ENCODE results near the gene UBE2B. TPM values are rescaled to one million over a fixed set of nuclear protein-coding genes. Genes with fewer than 3 reads are reported as not detected.

The UBE2B gene
- total RNA-seq = 23.9 and 30.7 TPM in 2 replicates

DNA sequence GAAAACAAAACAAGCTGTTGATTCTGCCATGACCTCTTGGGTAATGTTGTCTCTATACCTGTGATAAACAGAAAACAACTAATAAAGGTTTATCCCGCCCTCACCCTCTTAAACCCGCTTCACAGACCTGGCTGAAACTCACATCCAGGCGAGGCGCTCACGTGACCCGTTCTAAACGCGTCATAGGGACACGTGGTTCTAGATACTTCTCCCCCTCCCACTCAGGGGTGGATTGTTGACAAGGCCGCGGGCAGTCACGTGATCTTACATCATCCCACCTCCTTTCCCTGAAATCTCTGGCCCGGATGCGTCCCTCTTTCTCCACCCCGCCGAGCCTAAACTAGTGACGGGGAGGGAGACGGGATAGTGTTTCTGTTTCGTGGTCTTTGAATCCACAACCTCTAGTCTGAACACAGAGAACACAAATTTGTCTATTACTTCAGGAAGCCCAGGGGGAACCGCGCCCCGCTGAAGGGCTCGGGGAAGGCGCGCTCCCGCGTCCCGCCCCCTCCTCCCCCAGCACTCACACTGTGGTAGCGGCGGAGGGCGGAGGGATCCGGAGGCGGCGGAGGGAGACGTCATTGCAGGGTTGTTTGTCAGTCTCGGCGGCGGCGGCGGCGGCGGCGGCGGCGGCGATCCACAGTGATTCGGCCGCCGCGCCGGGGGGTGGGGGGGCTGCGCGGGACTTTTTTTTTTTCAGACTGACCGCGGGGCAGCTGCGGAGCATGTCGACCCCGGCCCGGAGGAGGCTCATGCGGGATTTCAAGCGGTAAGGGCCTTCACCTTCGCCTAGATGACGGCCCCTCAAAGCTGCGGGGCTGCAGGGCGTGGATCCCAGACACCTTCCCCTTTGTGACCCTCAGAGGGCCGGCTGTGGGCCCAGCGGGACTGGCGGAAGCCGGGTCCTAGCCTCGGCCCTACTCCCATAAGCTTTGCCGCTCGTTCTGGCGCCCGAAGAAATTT, at the start of gene UBE2B:
UBE2B (plus strand) TSS at position 699 of the 963 bp plus-strand sequence; CDS start at position 726, 27 bp downstream.

DNA sequence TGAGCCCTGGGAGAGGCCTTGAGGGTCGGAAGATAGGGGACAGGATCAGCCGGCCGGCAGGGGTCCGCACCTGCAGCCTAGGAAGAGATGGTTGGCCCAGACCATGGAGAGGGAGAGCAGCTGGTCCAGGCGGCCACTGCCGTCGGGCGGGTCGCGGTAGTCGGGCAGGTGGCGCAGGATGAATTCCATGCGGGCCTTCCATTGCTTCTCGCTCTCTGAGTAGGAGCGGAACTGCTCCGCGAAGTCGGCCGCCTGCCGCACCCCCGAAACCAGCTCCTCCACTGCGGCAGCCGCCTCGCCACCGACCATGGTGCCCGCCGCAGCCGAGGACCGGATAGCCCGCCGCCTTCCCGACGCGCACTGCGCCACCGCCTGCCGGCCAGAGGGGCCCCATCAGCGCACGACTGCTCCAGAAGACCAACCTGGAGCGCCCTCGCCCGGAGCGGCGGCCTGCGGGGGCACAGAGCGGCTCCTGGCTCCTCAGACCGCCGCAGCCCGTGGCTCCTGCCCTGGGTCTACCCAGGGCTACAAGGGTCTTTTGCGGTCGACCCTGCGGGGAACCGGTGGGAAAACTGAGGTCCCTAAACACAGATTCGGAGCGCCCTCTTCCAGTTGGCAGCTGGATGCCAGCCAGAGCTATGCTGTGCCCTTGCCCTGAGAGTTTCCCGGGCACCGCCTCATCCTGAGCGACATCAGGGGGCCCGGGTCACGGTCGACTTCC, 40.3 kb downstream of the UBE2B start, which contains the start of gene CDKN2AIPNL:
CDKN2AIPNL (minus strand) TSS at position 336 of the 721 bp plus-strand sequence; CDS start at position 309, 27 bp downstream.

Other genes starting within 250 kb of the UBE2B start
- 115 and 151 TPM in 2 replicates for gene SKP1, start 194.6 kb upstream of the UBE2B start, total RNA-seq
- gene PPP2CA, start 145.5 kb upstream of the UBE2B start, total RNA-seq = 37.1 and 52.0 TPM in 2 replicates
- 1.2 and 1.8 TPM in 2 replicates for gene CDKL3, start 4.4 kb upstream of the UBE2B start, total RNA-seq
- 37.1 and 43.4 TPM in 2 replicates for gene CDKN2AIPNL, start 40.3 kb downstream of the UBE2B start, total RNA-seq
- 34.2 and 38.7 TPM in 2 replicates for gene JADE2, start 154.1 kb downstream of the UBE2B start, total RNA-seq

Measured in subcutaneous preadipocyte (primary cell).